MV-4-11 (cell line): ENCODE data around the gene CCT5.
A peak's percentile ranks its signal among the peaks of the same experiment; 100 is the strongest.

ENCODE experiments used
- DNase-seq: peaks from one replicate; lab custom pipeline; 2025; lab: John Stamatoyannopoulos, UW

Gene CCT5

GRCh38 chr5:10249948-10250805 lies at the start of gene CCT5:
Gene CCT5 (plus strand): TSS chr5:10250280. CDS start chr5:10250341, 61 bp downstream.
- DNase-seq, result peak; percentile 98

GRCh38 chr5:10201223-10201868 lies 48.7 kb upstream of the CCT5 start:
- peak; percentile 54 for DNase-seq

GRCh38 chr5:10202089-10202910 lies 47.8 kb upstream of the CCT5 start:
- no peak for DNase-seq

- no peak for DNase-seq
These were observed 41.1 kb upstream of the CCT5 start for GRCh38 chr5:10209004-10209403.

GRCh38 chr5:10213316-10213715 lies 36.8 kb upstream of the CCT5 start:
- DNase-seq, result no peak

GRCh38 chr5:10214041-10214440 lies 36.0 kb upstream of the CCT5 start:
- no peak for DNase-seq

GRCh38 chr5:10215366-10215765 lies 34.7 kb upstream of the CCT5 start:
- no peak for DNase-seq

GRCh38 chr5:10216107-10216506 lies 34.0 kb upstream of the CCT5 start:
- DNase-seq, result no peak

GRCh38 chr5:10218658-10219057 lies 31.4 kb upstream of the CCT5 start:
- no peak for DNase-seq

- DNase-seq, result no peak
These were observed 31.0 kb upstream of the CCT5 start for GRCh38 chr5:10219068-10219467.

GRCh38 chr5:10220248-10220647 lies 29.8 kb upstream of the CCT5 start:
- no peak for DNase-seq

GRCh38 chr5:10222326-10222725 lies 27.8 kb upstream of the CCT5 start:
- no peak for DNase-seq

GRCh38 chr5:10227379-10227778 lies 22.7 kb upstream of the CCT5 start:
- DNase-seq, result peak; percentile 27

- DNase-seq, result no peak
These were observed 21.8 kb upstream of the CCT5 start for GRCh38 chr5:10228288-10228687.

- DNase-seq, result no peak
These were observed 20.6 kb upstream of the CCT5 start for GRCh38 chr5:10229306-10230048.

- no peak for DNase-seq
These were observed 17.7 kb upstream of the CCT5 start for GRCh38 chr5:10232386-10232785.

GRCh38 chr5:10233011-10233410 lies 17.1 kb upstream of the CCT5 start:
- DNase-seq, result no peak

GRCh38 chr5:10233505-10233904 lies 16.6 kb upstream of the CCT5 start:
- no peak for DNase-seq

GRCh38 chr5:10235350-10235749 lies 14.7 kb upstream of the CCT5 start:
- DNase-seq, result no peak

- no peak for DNase-seq
These were observed 6.3 kb upstream of the CCT5 start for GRCh38 chr5:10243660-10244240.

- DNase-seq, result no peak
These were observed 5.6 kb upstream of the CCT5 start for GRCh38 chr5:10244342-10244944.
